GM15510 (cell line): Measurements from ENCODE around the gene WFIKKN1.

Experiments
- POLR2A ChIP-seq: IDR thresholded peaks from 3 replicates; pipeline ENCODE4 v1.6.1; 2011; ENCODE audit warnings: borderline replicate concordance; ENCODE audit not compliant: insufficient read length; ENCODE audit errors: extremely low read depth

Gene WFIKKN1, protein sequence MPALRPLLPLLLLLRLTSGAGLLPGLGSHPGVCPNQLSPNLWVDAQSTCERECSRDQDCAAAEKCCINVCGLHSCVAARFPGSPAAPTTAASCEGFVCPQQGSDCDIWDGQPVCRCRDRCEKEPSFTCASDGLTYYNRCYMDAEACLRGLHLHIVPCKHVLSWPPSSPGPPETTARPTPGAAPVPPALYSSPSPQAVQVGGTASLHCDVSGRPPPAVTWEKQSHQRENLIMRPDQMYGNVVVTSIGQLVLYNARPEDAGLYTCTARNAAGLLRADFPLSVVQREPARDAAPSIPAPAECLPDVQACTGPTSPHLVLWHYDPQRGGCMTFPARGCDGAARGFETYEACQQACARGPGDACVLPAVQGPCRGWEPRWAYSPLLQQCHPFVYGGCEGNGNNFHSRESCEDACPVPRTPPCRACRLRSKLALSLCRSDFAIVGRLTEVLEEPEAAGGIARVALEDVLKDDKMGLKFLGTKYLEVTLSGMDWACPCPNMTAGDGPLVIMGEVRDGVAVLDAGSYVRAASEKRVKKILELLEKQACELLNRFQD

DNA sequence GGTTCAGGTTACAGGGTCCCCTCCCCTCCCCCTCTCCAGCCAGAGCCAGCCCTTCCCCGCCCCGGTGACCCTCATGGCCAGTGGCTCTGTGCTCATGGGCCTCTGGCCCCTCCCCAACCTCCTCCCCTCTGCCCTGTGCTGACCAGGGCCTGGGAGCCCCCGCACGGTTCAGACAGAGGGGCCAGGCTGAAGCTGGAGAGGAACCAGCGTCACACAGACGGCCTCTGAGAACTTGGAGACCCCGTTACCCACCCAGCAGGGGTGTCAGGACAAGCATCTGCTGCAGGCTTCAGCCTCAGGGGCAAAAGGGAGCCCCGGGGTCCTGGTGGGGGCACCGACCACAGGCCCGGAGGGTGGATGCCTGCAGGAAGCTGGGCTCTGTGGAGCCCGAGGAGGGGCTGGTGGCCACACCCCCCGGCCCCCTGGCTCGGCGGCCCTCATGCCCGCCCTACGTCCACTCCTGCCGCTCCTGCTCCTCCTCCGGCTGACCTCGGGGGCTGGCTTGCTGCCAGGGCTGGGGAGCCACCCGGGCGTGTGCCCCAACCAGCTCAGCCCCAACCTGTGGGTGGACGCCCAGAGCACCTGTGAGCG lies at the start of gene WFIKKN1:
Gene WFIKKN1, plus strand, starts transcription at position 171 of the 591 bp plus-strand sequence. Its CDS starts 269 bp downstream, at position 440.
- TF ChIP-seq POLR2A: no peak

DNA sequence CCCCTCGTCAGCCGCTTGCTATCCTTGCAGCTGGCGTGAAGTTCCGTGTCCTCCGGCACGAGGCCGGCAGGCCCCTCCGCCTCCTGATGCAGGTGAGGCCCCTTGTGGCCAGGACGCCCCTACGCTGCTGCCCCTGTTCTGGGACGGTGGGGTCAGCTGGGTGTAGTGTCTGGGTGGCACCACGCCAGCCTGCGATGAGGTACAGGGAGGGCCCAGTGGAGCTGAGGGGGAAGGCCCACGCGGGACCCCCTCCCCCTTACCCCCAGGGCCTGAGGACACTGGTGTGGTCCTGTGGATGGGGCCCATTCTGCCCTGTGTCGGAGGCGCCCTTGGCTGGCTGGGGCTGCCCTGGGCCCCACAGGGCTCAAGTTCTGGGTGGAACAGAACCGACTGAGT lies 48.6 kb upstream of the WFIKKN1 start:
- TF ChIP-seq POLR2A: no peak

DNA sequence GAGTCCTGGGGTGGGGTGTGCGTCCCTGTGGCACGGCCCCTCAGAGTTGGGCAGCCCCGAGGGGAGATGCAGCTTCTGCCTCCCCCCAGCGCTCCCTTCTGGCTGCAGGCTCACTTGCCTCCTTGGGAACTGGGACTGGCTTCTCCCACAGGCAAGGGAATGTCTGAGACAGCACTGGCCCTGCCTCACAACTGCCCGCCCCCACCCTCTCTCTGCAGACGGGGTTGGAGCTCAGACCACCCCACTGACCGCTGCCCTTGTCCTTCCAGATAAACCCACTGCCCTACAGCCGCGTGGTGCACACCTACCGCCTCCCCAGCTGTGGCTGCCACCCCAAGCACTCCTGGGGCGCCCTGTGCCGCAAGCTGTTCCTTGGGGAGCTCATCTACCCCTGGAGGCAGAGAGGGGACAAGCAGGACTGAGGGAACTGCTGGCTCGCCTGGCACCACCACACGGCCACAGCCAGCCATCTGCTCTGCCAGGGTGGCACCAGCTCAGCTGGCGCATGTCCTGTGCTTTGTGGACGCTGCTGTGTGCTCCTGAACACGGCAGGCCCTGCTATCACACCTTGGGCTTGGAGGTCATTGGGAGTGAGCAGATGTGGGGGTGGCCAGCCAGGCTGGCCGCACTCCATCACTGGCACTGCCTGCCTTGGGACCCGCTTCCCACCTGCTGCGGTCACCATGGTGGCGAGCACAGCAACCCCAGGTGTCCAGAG lies 48.0 kb upstream of the WFIKKN1 start:
- no peak for TF ChIP-seq POLR2A

DNA sequence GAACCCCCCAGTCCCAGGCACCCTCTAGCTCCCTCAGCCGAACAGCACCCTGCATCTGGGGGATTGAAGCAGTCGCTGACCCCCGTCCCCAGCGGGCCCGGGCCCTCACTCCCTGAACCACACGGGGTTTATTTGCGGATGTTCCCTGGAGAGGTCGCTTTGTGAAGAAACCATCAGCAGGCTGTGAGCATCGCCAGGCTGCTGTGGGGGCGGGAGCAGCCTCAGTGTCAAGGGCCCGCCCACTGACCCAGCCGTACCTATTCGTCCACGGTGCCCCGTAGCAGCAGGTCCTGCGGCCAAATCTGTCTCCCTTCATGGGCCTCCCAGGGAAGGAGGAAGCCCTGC lies 47.3 kb upstream of the WFIKKN1 start:
- no peak for TF ChIP-seq POLR2A

DNA sequence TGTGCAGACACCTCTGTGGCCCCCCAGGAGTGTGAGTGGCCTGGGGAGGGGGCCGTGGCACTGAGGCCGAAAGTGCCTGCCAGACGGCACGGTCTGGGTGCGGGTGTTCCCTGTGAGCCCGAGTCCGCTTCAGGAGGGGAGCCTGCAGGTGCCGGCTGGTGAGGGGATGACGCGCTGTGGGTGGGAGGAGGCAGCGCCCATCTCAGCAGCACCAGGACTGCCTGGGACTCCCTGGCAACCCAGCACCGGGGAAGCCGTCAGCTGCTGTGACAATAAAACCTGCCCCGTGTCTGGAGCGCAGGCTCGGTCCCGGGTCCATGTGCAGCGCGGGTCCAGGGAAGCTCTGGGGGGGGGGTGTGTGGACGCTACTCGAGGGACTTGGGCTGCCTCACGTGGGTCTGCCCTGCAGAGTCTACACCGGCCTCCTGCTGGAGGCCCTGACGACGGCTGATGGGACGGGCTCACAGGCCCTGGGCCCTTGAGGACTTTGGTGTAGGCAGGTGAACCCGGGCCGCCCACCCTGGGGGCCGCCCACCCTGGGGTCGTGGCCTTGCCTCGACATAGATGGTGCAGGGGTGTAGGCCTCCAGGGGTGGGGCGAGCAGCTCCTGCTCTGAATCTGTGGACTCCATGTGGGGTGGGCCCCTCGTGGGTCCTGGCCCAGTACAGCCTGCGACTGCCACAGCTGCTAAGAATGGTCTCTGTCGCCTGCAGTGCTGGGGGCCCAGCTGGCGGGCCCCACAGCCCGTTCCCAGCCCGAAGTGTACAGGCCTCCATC lies 46.8 kb upstream of the WFIKKN1 start:
- no peak for TF ChIP-seq POLR2A

DNA sequence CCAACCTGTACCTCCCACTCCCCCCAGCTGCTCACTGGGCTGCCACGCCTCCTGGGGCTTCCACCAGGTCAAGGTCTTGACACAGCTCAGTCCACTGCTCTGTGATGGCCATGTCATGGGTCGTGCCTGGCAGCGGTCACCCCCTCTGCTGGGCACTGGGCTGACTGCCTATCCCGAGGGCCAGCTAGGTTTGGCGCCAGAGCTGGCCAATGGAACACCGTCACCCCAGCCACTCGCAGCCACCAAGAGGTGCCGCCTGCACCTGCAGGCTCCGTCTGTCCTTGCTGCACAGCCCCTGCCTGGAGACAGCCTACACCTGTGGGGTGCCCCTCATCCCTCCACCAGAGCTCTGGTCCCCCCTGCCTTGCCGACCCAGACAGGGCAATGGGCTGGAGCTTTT lies 45.4 kb upstream of the WFIKKN1 start:
- no peak for TF ChIP-seq POLR2A

DNA sequence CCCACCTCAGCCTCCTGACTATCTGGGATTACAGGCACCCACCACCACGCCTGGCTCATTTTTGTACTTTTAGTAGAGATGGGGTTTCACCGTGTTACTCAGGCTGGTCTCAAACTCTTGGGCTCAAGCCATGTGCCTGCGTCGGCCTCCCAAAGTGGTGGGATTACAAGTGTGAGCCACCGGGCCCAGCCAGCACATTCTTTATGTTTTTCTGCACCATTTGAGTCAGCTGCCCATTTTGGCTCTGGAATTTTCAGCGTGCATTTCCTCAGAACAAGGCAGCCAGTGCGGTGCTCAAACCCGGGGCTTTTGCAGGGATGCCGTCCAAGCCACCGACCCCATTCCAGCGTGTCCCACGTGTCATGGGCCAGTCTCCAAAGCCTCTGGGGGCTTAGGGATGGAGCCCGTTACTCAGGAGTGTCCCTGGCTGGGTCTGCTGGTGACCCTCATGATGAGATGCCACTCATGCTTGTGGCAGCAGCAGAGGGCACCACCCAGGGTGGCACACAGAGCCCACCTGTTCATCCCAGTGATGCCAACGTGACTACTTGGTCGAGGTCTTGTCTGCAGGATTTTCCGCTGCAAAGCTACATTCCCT lies 44.6 kb upstream of the WFIKKN1 start:
- TF ChIP-seq POLR2A: no peak

DNA sequence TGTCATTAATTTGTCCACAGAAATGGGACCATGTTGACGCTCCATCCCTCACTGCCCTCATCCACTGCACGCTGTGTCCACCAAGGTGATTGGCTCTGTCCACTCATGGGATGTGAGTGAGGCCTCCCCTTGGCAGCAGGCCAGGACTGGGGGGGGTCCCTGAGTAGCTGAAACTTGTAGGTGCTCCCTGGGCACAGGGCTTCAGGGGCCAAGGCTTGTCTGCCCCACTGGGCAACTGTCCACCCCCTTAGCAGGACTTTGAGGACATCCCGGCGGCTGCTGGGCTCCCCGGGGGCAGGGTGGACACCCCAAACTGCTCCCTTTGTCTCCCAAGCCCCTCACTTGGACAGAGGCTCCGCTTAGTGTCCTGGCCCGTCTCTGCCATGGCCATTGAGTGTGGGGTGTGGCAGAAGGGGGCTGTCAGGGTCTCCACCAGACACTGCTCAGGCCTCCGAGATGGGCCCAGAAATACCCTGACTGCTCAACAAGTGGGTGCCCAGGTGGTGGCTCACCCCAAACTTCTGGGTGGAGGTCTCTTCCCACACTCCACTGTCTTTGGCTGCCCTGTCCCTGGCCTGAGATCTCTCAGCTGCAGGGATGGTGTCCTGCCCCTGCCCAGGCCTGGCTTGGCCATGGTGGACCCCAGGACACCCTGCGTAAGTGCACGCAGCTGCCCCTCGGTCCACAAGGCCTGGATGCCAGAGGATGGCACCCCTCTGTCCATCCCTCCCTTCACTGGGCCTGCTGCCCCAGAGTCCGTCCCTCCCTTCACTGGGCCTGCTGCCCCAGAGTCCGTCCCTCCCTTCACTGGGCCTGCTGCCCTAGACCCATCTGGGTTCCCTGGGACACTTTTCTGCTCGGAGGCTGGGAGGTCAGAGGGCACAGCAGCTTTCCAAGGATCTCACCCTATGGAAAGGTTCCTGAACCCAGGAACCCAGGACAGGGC lies 43.9 kb upstream of the WFIKKN1 start:
- TF ChIP-seq POLR2A: no peak

DNA sequence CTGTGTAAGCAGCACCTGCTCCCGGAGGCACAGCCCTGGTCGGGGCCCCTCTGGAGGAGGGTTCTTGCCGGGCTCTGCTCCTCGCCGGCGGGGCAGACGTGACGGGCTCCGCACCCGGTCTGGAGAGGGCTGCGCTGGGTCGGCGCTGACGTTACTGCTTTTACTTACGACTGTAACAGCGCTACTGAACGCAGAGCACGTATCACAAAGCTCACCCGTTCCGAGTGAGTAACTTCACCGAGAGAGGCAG lies 42.2 kb upstream of the WFIKKN1 start:
- TF ChIP-seq POLR2A: no peak

DNA sequence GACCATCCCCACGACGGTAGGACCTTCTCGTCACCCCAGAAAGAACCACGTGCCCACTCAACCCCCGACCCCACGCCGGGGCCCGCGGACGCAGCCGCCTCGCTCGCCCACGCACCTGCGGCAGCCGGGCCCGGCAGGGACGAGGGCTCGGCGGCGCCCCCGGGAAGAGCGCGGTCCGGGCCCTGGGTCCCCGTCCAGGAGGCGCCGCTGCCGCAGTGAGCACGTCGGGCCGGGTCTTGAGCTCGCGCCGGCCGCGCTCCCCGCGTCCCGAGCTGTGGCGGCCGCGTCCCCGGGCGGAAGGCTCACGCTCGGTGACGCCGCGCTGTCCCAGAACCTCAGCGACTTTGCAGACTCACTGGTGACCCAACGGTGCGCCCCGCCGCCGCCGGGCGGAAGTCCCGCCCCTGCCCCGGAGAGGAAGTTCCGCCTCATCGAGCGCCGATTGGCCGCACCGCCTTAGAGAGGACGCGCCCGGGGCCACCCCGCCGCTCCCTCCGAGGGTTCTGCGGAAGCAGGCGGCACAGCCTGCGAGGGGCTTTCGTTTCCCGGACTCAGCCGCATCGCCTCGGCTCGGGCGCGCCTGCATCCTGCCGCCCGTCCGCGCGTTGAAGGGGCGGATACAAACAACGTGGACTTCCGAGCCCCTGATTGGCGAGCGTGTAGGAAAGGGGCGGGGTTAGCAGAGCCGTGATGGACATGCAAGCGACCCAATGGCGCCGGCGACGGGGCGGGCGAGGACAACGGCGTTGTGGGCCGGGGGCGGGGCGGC lies 41.7 kb upstream of the WFIKKN1 start:
- TF ChIP-seq POLR2A: peak; percentile 92

DNA sequence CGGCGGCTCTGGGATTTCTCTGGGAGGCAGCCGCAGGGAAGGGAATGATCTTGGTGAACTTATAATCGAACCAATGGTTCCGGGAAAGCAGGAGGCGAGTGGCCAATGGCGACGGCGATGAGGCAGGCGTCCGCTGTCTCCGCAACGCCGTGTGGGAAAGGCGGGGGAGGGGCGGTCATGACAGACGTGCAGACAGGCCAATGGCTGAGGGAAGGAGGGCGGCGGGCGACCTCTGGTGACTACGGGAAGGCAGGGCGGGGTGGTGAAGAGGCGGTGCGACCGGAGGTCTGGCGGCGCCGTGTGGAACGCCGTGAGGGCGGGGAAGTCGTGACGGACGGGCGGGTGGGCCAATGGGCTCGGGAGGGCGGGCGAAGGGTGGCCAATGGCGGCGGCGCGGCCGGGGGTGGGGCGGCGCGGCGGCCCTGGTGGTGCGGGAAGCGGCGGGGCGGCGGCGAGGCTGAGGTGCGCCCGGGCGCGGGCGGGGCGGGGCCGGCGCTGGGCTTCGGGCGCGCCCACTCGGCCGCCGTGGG lies 41.1 kb upstream of the WFIKKN1 start, which contains the start of gene RAB40C:
Gene RAB40C, plus strand, starts transcription at position 409 of the 530 bp plus-strand sequence. CDS start 226 bp downstream, outside the sequence.
- TF ChIP-seq POLR2A: peak; percentile 42

DNA sequence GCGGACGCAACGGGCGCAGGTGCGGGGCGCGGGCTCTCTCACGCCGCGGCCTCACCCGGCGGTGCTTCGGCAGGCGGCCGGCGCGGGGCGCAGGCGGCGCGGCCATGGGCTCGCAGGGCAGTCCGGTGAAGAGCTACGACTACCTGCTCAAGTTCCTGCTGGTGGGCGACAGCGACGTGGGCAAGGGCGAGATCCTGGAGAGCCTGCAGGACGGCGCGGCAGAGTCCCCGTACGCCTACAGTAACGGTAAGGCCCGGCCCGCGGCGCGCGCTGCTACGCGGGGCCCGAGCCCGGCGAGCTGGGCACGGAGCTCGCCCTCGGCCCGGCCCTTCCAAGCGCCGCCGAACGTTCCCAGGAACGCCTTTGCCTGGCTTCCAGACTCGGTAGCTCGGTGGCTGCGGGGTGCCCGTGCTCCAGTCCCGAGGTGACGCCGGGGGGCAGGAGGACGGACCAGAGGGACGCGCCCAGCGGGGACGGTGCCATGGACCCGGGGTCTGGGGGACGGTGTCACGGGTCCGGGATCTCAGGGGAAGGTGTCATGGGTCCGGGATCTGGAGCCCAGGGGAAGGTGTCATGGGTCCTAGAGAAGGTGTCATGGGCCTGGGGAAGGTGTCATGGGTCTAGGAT lies 40.5 kb upstream of the WFIKKN1 start:
- TF ChIP-seq POLR2A: peak; percentile 7

DNA sequence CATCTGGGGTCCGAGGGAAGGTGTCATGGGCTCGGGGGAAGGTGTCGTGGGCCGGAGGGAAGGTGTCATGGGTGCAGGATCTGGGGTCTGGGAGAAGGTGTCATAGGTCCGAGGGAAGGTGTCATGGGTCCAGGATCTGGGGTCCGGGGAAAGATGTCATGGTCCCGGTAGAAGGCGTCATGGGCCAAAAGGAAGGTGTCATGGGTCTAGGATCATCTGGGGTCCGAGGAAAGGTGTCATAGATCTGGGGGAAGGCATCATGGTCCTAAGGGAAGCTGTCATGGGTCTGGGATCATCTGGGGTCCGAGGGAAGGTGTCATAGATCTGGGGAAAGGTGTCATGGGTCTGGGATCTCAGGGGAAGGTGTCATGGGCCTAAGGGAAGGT lies 40.0 kb upstream of the WFIKKN1 start:
- TF ChIP-seq POLR2A: no peak

DNA sequence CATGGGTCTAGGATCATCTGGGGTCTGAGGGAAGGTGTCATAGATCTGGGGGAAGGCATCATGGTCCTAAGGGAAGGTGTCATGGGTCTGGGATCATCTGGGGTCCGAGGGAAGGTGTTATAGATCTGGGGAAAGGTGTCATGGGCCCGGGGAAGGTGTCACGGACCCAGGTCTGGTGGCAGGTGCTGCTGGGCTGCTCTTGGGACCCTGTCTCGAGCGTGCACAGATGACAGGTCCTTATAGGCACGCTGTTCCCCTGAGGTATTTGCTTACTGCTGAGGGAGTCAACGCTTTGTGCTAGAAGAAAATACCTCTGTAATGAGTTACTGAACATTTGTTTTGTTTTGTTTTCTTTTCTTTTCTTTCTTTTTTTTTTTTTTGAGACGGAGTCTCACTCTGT lies 39.6 kb upstream of the WFIKKN1 start:
- TF ChIP-seq POLR2A: no peak
